Measurements from ENCODE around the gene ZNF512B.

ZNF512B gene

GRCh38 chr20:63911176-63911575 lies 58.6 kb downstream of the ZNF512B start:
- TF ChIP-seq, protein P1, sequence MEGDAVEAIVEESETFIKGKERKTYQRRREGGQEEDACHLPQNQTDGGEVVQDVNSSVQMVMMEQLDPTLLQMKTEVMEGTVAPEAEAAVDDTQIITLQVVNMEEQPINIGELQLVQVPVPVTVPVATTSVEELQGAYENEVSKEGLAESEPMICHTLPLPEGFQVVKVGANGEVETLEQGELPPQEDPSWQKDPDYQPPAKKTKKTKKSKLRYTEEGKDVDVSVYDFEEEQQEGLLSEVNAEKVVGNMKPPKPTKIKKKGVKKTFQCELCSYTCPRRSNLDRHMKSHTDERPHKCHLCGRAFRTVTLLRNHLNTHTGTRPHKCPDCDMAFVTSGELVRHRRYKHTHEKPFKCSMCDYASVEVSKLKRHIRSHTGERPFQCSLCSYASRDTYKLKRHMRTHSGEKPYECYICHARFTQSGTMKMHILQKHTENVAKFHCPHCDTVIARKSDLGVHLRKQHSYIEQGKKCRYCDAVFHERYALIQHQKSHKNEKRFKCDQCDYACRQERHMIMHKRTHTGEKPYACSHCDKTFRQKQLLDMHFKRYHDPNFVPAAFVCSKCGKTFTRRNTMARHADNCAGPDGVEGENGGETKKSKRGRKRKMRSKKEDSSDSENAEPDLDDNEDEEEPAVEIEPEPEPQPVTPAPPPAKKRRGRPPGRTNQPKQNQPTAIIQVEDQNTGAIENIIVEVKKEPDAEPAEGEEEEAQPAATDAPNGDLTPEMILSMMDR (IDR thresholded peaks at IDR 0.05), result no peak
- H3K4me3 ChIP-seq (ENCODE audit: low read depth in 1 of 2, low read length in 1 of 2), result no peak overlapping the region
- H3K9me3 ChIP-seq, result no peaks in the 10 kb centered on the region
- H3K4me1 ChIP-seq (ENCODE audit: control insufficient read depth in 1 of 2, insufficient read depth in 1 of 2, low read depth in 1 of 2, low read length in 1 of 2), result peaks cover 77 to 78% of the 10 kb centered on the region in 2 experiments
- H3K36me3 ChIP-seq, result peaks cover 13% of the 10 kb centered on the region
- peak overlapping the region; percentile 98 for H3K27ac ChIP-seq
- no peaks in the 10 kb centered on the region for H3K27me3 ChIP-seq

DNA sequence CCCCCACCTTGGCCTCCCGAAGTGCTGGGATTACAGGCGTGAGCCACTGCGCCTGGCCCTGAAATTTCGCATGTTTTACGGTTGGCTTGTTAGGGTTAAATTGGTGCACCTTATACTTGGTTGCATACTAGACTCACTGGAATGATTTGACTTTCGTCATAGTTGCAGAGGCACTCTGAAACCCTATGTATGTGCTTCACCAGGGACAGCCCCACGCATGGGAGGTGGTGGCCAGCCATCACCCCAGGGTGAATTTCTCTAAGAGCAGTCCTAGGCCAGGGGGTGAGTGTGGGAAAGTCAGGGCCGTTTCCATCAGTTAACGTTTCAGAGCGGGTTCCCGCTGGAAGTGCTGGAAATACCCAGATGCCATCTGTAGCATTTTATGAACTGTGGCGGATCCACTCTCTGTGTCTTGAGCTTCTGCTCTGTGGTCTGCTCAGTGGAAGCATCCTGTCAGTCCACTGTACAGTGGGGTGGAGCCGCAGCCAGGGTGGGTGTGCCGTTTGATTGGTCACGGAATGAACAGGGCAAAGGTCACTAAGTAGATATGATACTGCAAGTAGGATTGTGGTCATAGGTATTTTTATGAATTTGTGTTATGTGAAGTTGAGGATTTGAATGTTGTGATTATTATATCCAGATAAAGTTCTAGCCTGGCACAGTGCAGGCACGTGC lies 61.6 kb downstream of the ZNF512B start:
- no peak overlapping the region for H3K4me3 ChIP-seq (ENCODE audit: low read depth in 1 of 2, low read length in 1 of 2)
- H3K4me1 ChIP-seq (ENCODE audit: control insufficient read depth in 1 of 2, insufficient read depth in 1 of 2, low read depth in 1 of 2, low read length in 1 of 2), result peaks cover 97% of the 10 kb centered on the region in 2 experiments
- TF ChIP-seq, protein P1 (IDR thresholded peaks at IDR 0.05), result no peak
- H3K36me3 ChIP-seq, result no peaks in the 10 kb centered on the region
- H3K27me3 ChIP-seq, result no peaks in the 10 kb centered on the region
- H3K27ac ChIP-seq, result peak overlapping the region; percentile 98
- H3K9me3 ChIP-seq, result no peaks in the 10 kb centered on the region
